RWPE2 (cell line): ENCODE data around the gene TGFBR2.

Experiments used
- ATAC-seq: fragments of 200-7000 bp; cut with Tn5 transposase; 3 replicates; pipeline ENCODE4 v1.9.1; 2021; ENCODE audit warnings: low read depth
- DNase-seq: peaks from one replicate; pipeline ENCODE4 v3.0.0-alpha.2; 2020; ENCODE audit warnings: low spot score
- H3K27ac ChIP-seq: fragments of 450-650 bp; 2 replicates; pipeline ENCODE4 v1.5.1; 2017; ENCODE audit warnings: mild to moderate bottlenecking; ENCODE audit not compliant: poor library complexity, severe bottlenecking
- H3K27me3 ChIP-seq: fragments of 250-450 bp; sonication (Bioruptor Pico); 2 replicates; pipeline ENCODE4 v1.5.1; 2021; ENCODE audit warnings: mild to moderate bottlenecking, moderate library complexity; ENCODE audit not compliant: insufficient read depth, poor library complexity, severe bottlenecking
- H3K36me3 ChIP-seq: fragments of 250-450 bp; sonication (Bioruptor Pico); 2 replicates; pipeline ENCODE4 v1.5.1; 2020; ENCODE audit warnings: low read depth, mild to moderate bottlenecking, moderate library complexity
- H3K4me1 ChIP-seq: fragments of 250-450 bp; sonication (Bioruptor Pico); 2 replicates; pipeline ENCODE4 v1.5.1; 2021; ENCODE audit warnings: mild to moderate bottlenecking, moderate library complexity; ENCODE audit not compliant: insufficient read depth, poor library complexity, severe bottlenecking
- H3K4me3 ChIP-seq: fragments of 250-450 bp; sonication (Bioruptor Pico); 2 replicates; pipeline ENCODE4 v1.5.1; 2021; ENCODE audit warnings: mild to moderate bottlenecking, moderate library complexity; ENCODE audit not compliant: severe bottlenecking
- H3K9me3 ChIP-seq: fragments of 250-450 bp; sonication (Bioruptor Pico); 2 replicates; pipeline ENCODE4 v1.5.1; 2021; ENCODE audit warnings: mild to moderate bottlenecking, moderate library complexity; ENCODE audit not compliant: severe bottlenecking
- CTCF ChIP-seq: fragments of 450-650 bp; IDR thresholded peaks from one replicate; pipeline ENCODE4 v1.5.1; 2017; ENCODE audit warnings: mild to moderate bottlenecking, moderate library complexity; ENCODE audit not compliant: poor library complexity, severe bottlenecking

TGFBR2 gene

GRCh38 chr3:30730967-30731366 lies 124.6 kb downstream of the TGFBR2 start:
- H3K9me3 ChIP-seq: no peaks in the 10 kb centered on the region
- no peaks in the 10 kb centered on the region for H3K36me3 ChIP-seq
- ATAC-seq (no peak), DNase-seq (no peak)
- H3K27ac ChIP-seq: no peak overlapping the region
- H3K4me1 ChIP-seq: no peaks in the 10 kb centered on the region
- H3K27me3 ChIP-seq: no peaks in the 10 kb centered on the region
- no peak overlapping the region for H3K4me3 ChIP-seq
- TF ChIP-seq CTCF: no peak

GRCh38 chr3:30733209-30733608 lies 126.8 kb downstream of the TGFBR2 start:
- Histone ChIP-seq H3K4me3 (no peak overlapping the region), H3K4me1 (no peaks in the 10 kb centered on the region), H3K27me3 (no peaks in the 10 kb centered on the region), H3K36me3 (no peaks in the 10 kb centered on the region), H3K9me3 (no peaks in the 10 kb centered on the region), H3K27ac (no peak overlapping the region)
- DNase-seq (no peak), ATAC-seq (no peak)
- TF ChIP-seq CTCF: no peak

- Histone ChIP-seq H3K27me3 (no peaks in the 10 kb centered on the region), H3K4me3 (no peak overlapping the region), H3K36me3 (no peaks in the 10 kb centered on the region), H3K4me1 (no peaks in the 10 kb centered on the region), H3K27ac (no peak overlapping the region), H3K9me3 (no peaks in the 10 kb centered on the region)
- TF ChIP-seq CTCF: no peak
- DNase-seq: no peak
- no peak for ATAC-seq
Observed at GRCh38 chr3:30733696-30734095, 127.3 kb downstream of the TGFBR2 start.

GRCh38 chr3:30737743-30738499 lies 131.5 kb downstream of the TGFBR2 start:
- DNase-seq: no peak
- Histone ChIP-seq H3K27me3 (no peaks in the 10 kb centered on the region), H3K4me3 (no peak overlapping the region), H3K9me3 (no peaks in the 10 kb centered on the region), H3K36me3 (no peaks in the 10 kb centered on the region), H3K4me1 (no peaks in the 10 kb centered on the region), H3K27ac (no peak overlapping the region)
- no peak for TF ChIP-seq CTCF
- ATAC-seq: no peak

GRCh38 chr3:30738605-30739004 lies 132.2 kb downstream of the TGFBR2 start:
- Histone ChIP-seq H3K4me1 (no peaks in the 10 kb centered on the region), H3K4me3 (no peak overlapping the region), H3K9me3 (no peaks in the 10 kb centered on the region), H3K27ac (no peak overlapping the region), H3K36me3 (no peaks in the 10 kb centered on the region), H3K27me3 (no peaks in the 10 kb centered on the region)
- no peak for DNase-seq
- TF ChIP-seq CTCF: no peak
- no peak for ATAC-seq
